NCI-H128 (cell line): Measurements from ENCODE around the gene KCTD17.

Source experiments
- DNase-seq: peaks from one replicate; lab custom pipeline; 2025; ENCODE audit not compliant: unreplicated experiment; lab: John Stamatoyannopoulos, UW

The KCTD17 gene

GRCh38 chr22:37020192-37020479 lies 31.4 kb upstream of the KCTD17 start:
- no peak for DNase-seq

DNA sequence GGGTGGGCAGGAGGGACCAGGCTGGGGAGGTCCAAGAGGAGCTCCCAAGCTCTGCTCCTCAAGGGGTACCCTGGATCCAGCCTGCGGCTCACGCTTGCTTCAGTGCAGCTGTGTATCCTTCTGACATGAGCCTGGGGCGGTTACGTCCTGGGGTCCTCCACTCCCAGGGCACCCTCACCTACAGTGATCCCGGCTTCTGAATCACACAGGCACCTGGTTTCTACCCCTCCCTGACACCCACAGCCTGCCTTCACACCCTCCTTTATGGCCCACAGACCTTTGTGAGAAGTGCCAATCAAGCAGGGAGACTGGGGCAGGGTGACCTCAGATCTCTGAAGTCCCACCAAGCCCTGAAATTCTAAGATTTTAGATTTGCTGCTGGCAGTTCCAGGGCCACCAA lies 30.5 kb upstream of the KCTD17 start:
- DNase-seq = no peak

DNA sequence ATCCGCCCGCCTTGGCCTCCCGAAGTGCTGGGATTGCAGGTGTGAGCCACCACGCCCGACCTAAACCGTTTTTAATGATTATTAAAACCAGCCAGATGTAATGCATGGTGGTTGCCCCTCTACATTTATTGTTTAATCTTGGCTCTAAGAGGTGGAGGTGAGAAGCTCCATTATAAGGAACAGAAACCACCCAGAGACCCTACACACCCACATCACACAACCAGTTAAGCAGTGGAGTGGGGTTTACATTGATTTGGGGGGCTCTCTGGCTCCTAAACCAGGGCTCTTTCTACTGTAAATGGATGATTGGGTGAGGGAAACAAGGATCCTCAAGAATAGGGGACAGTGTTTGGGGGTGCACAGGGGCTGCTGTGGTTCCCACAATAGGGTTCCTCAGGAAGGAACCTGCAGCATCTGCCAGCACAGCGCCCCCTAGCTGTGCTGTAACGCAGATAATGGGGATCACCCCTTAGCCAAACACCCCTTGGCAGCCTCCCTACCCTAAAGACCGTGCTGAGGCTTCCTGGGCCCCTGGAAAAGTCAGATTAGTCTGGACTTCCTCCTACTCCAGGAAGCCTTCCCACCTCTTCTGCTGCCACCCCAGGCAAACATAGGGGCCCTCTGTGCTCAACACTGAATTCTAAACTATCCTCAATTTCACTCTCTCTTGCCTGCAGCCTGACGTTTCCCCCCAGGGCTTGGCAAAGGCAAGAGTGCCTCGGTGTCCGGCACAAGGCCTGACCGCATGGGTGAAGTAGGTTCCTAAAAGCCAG lies 29.6 kb upstream of the KCTD17 start:
- DNase-seq = no peak

- no peak for DNase-seq
Observed at GRCh38 chr22:37022483-37023337, 28.8 kb upstream of the KCTD17 start.

GRCh38 chr22:37023743-37024338 lies 27.7 kb upstream of the KCTD17 start:
- no peak for DNase-seq

GRCh38 chr22:37024339-37025157 lies 27.0 kb upstream of the KCTD17 start:
- DNase-seq = no peak

- DNase-seq = no peak
Observed at GRCh38 chr22:37025500-37026070, 26.0 kb upstream of the KCTD17 start.

DNA sequence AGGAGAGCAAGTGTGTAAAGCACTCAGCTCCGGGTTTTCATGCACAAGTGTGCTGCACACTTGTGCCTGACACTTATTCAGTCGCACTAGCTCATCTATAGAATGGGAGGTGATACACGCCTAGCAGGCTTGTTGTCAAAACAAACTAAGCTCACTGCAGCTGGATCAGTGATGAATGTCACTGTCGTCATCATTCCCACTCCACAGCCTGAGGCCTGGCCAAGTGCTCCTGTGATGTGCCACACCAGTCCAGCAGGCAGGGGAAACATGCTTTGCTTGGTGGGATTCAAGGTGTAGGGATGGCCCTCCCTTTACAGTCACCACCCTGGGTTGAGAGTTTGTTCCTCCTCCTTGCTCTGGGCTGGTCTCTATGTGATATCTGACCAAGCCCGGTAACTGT lies 25.2 kb upstream of the KCTD17 start:
- DNase-seq = no peak

DNA sequence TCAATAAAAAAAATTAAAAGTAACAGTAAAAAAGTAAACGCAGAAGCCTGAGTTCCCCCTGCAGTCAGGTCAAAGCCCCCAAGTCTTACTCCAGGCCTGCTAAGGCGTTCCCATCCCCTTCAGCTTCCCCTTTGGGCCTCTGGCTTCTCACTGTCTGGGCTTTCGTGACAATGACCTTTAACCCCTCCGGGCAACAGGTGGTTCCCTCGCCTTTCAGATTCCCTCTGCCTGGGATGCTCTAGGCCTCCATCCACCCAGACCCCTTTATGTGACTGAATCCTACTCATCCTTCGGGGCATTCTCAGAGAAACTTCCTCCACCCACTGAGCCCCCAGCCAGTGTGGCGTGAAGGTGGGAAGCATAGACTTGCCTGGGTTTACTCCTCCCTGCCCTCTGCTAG lies 24.0 kb upstream of the KCTD17 start:
- DNase-seq = no peak

- no peak for DNase-seq
Observed at GRCh38 chr22:37028692-37029674, 22.6 kb upstream of the KCTD17 start.

DNA sequence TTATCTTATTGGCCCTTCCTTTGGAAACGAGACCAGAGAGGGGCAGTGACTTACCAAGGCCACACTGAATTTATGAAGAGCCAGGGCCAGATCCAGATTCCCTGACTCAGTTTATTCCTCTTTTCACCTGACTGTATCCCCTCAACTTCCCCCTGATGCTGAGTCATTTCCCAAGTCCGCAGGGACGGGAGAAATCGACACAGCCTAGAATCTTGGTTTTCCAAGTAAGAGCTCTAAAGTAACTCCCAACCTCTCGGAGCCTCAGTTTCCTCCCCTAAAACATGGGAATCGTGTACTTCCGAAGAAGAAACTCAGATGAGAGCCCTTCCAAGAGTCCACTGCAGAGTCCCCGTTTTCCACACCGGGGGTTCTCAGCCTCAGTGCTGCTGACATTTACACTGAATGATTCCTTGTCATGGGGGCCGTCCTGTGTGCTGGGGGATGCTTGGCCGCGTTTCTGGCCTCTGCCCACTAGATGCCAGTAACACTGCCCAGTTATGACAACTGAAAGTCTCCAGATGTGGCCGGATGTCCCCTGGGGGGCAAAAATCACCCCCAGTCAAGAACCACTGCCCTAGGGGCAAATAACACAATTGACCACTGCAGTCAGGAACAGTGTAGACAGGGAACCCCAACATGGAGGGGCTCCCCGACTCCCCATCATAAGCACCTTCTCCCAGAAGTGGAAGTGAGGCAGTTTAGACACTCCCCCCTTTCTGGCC lies 20.8 kb upstream of the KCTD17 start:
- DNase-seq = no peak

GRCh38 chr22:37032134-37032534 lies 19.4 kb upstream of the KCTD17 start:
- DNase-seq = no peak

GRCh38 chr22:37032535-37033460 lies 18.7 kb upstream of the KCTD17 start:
- no peak for DNase-seq

- DNase-seq = no peak
Observed at GRCh38 chr22:37033605-37034430, 17.7 kb upstream of the KCTD17 start.

- no peak for DNase-seq
Observed at GRCh38 chr22:37036655-37037377, 14.7 kb upstream of the KCTD17 start.

GRCh38 chr22:37037669-37038068 lies 13.9 kb upstream of the KCTD17 start:
- DNase-seq = no peak

DNA sequence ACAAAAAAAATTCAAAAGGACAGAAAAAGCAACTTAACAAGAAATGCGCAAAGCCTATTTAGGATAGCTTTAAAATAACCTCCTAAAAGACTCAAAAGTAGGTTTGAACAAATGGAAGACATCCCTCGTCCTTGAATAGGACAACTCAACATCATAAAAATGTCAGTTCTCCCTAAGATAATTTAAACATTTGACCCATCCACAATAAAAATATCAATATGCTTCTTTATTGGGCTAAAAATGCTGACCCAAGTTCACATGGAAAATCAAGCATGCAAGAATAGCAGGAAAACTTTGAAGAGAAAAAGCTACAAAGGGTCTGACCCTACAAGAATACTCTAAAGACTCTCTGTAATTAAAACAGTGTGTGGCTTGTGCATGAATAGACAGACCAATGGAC lies 12.1 kb upstream of the KCTD17 start:
- no peak for DNase-seq
